Peyer's patch (tissue), 4 donors: ENCODE data around the gene EYA2. TPM values are rescaled to one million over a fixed set of nuclear protein-coding genes. Genes with fewer than 3 reads are reported as not detected.

Experiments
- DNase-seq, 3 donors: peaks; one replicate each; pipeline ENCODE4 v3.0.0-alpha.2; 2017 to 2019
- H3K27ac ChIP-seq, 4 donors: fragments of 200-600 bp; sonication (generic); one replicate each; pipeline ENCODE4 v1.5.1; 2016 to 2019
- H3K27me3 ChIP-seq, 2 donors: fragments of 200-600 bp; sonication (generic); one replicate each; pipeline ENCODE4 v1.5.1; 2019
- H3K36me3 ChIP-seq, 3 donors: fragments of 200-600 bp; sonication (generic); one replicate each; pipeline ENCODE4 v1.5.1; 2016 to 2019
- H3K4me1 ChIP-seq, 4 donors: fragments of 200-600 bp; sonication (generic); one replicate each; pipeline ENCODE4 v1.5.1; 2016 to 2019
- H3K4me3 ChIP-seq, 4 donors: fragments of 200-600 bp; sonication (generic); 1 replicate in 3 of 4; 2 replicates in 1 of 4; pipeline ENCODE4 v1.5.1; 2016 to 2019; ENCODE audit warnings: mild to moderate bottlenecking in 1 of 4
- H3K9me3 ChIP-seq, 4 donors: fragments of 200-600 bp; sonication (generic); one replicate each; pipeline ENCODE4 v1.5.1; 2016 to 2019; ENCODE audit warnings: mild to moderate bottlenecking in 1 of 4
- POLR2A ChIP-seq, 2 donors: fragments of 450-650 bp; IDR thresholded peaks; one replicate each; pipeline ENCODE4 v1.5.1; 2017; ENCODE audit warnings: antibody characterized with exemption in 2 of 2, mild to moderate bottlenecking in 2 of 2, moderate library complexity in 2 of 2
- total RNA-seq, 4 donors: library from RNA; depleted of rRNA; stranded (reverse); fragments of >200 nt; gene quantifications; one replicate each; pipeline ENCODE4 v1.1.0, GENCODE V29; 2016
- TF ChIP-seq, protein P1 (sequence below), 6 experiments: fragments of 450-650 bp in 4 of 6; fragments of 200-600 bp in 2 of 6; sonication (generic) in 1 of 6; IDR thresholded peaks; one replicate each; pipeline ENCODE4 v1.5.1; 2017 to 2019; ENCODE audit warnings: antibody characterized with exemption in 6 of 6, mild to moderate bottlenecking in 3 of 6, moderate library complexity in 1 of 6

EYA2 gene
- total RNA-seq, 4 donors from 2014 or later = 0.40 to 1.7 TPM; not detected in 2

DNA sequence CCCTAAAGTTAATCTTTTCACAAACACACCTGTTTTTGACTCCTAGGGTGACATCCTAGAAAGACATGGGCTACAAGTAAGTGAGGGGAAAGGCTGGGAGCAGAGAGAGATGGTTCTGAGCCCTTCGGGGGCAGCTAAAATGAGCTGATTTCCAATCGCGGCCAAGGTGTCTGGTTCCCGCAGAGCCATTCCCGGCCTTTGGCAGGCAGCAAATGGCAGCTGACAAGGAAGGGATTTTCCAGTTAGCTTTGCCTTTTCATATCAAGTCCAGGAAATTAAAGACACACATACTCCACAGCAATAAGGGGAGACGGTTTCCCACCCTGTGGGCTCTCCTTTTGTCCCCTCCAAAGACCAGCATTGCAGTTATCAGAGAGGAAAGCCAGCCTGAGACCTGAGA, 233.4 kb downstream of the EYA2 start:
- no peak for DNase-seq

DNA sequence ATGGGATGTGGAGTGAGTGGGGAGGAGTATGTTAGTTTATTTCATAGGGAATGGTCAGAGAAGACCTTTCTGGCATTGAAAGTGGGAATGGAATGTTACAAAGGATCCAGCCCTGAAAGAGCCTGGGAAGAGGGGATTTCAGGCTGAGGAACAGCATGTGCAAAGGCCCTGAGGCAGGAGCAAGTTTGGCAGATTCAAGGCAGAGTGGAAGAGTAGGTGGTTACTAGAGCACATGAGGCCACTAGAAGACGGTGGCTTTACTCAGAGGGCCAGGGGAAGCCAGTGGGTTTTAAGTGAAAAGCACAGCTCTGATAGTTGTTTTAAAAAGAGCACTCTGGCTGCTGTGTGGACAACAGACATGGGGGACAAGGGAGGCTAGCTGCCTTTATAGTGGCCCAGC, 234.7 kb downstream of the EYA2 start:
- no peak overlapping the region for H3K4me3 ChIP-seq
- no peaks in the 10 kb centered on the region for H3K27me3 ChIP-seq
- DNase-seq = no peak
- TF ChIP-seq, protein P1, sequence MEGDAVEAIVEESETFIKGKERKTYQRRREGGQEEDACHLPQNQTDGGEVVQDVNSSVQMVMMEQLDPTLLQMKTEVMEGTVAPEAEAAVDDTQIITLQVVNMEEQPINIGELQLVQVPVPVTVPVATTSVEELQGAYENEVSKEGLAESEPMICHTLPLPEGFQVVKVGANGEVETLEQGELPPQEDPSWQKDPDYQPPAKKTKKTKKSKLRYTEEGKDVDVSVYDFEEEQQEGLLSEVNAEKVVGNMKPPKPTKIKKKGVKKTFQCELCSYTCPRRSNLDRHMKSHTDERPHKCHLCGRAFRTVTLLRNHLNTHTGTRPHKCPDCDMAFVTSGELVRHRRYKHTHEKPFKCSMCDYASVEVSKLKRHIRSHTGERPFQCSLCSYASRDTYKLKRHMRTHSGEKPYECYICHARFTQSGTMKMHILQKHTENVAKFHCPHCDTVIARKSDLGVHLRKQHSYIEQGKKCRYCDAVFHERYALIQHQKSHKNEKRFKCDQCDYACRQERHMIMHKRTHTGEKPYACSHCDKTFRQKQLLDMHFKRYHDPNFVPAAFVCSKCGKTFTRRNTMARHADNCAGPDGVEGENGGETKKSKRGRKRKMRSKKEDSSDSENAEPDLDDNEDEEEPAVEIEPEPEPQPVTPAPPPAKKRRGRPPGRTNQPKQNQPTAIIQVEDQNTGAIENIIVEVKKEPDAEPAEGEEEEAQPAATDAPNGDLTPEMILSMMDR (IDR thresholded peaks at IDR 0.05) = no peak
- TF ChIP-seq POLR2A (IDR thresholded peaks at IDR 0.05) = no peak
- H3K9me3 ChIP-seq = no peaks in the 10 kb centered on the region
- no peak overlapping the region for H3K27ac ChIP-seq
- peaks cover 0 to 14% (median 0%) of the 10 kb centered on the region in 4 donors for H3K4me1 ChIP-seq
- H3K36me3 ChIP-seq = no peaks in the 10 kb centered on the region

More for the DNA sequence above, 233.4 kb downstream of the EYA2 start:
- Histone ChIP-seq H3K4me1 (peaks cover 0 to 14% (median 0%) of the 10 kb centered on the region in 4 donors), H3K27me3 (no peaks in the 10 kb centered on the region), H3K9me3 (no peaks in the 10 kb centered on the region), H3K36me3 (no peaks in the 10 kb centered on the region), H3K27ac (no peak overlapping the region), H3K4me3 (no peak overlapping the region)
- TF ChIP-seq POLR2A (IDR thresholded peaks at IDR 0.05) = no peak
- TF ChIP-seq, protein P1 (IDR thresholded peaks at IDR 0.05) = no peak

GRCh38 chr20:47133809-47134456, 239.3 kb downstream of the EYA2 start:
- H3K4me3 ChIP-seq = no peak overlapping the region
- TF ChIP-seq, protein P1 (IDR thresholded peaks at IDR 0.05) = no peak
- TF ChIP-seq POLR2A (IDR thresholded peaks at IDR 0.05) = no peak
- H3K4me1 ChIP-seq = no peaks in the 10 kb centered on the region
- H3K9me3 ChIP-seq = no peaks in the 10 kb centered on the region
- H3K36me3 ChIP-seq = no peaks in the 10 kb centered on the region
- no peak for DNase-seq
- no peak overlapping the region for H3K27ac ChIP-seq
- H3K27me3 ChIP-seq = no peaks in the 10 kb centered on the region

GRCh38 chr20:47136782-47137181, 242.1 kb downstream of the EYA2 start:
- no peak for DNase-seq
- Histone ChIP-seq H3K27ac (no peak overlapping the region), H3K4me1 (no peaks in the 10 kb centered on the region), H3K27me3 (no peaks in the 10 kb centered on the region), H3K4me3 (no peak overlapping the region), H3K36me3 (no peaks in the 10 kb centered on the region), H3K9me3 (no peaks in the 10 kb centered on the region)
- no peak for TF ChIP-seq POLR2A (IDR thresholded peaks at IDR 0.05)
- TF ChIP-seq, protein P1 (IDR thresholded peaks at IDR 0.05) = no peak

- no peak for DNase-seq
- H3K36me3 ChIP-seq = no peaks in the 10 kb centered on the region
- no peak overlapping the region for H3K4me3 ChIP-seq
- H3K4me1 ChIP-seq = no peaks in the 10 kb centered on the region
- no peaks in the 10 kb centered on the region for H3K27me3 ChIP-seq
- TF ChIP-seq, protein P1 (IDR thresholded peaks at IDR 0.05) = no peak
- no peak for TF ChIP-seq POLR2A (IDR thresholded peaks at IDR 0.05)
- no peak overlapping the region for H3K27ac ChIP-seq
- no peaks in the 10 kb centered on the region for H3K9me3 ChIP-seq
Measured at GRCh38 chr20:47137231-47137870, 242.7 kb downstream of the EYA2 start.
